IPS-15b (cell line): Measurements from ENCODE around the gene MVB12B.

ENCODE experiments used
- H3K27me3 ChIP-seq: one replicate; pipeline ENCODE4 v1.6.1; 2013; ENCODE audit warnings: low read length; ENCODE audit not compliant: control insufficient read depth, insufficient read depth
- H3K36me3 ChIP-seq: one replicate; pipeline ENCODE4 v1.6.1; 2013; ENCODE audit warnings: low read length; ENCODE audit not compliant: control insufficient read depth, insufficient read depth
- H3K4me1 ChIP-seq: one replicate; pipeline ENCODE4 v1.6.1; 2013; ENCODE audit warnings: mild to moderate bottlenecking, low read length; ENCODE audit not compliant: control insufficient read depth, insufficient read depth
- H3K4me3 ChIP-seq: one replicate; pipeline ENCODE4 v1.5.1; 2013; ENCODE audit warnings: low read depth, low read length
- H3K9ac ChIP-seq: one replicate; pipeline ENCODE4 v1.6.1; 2013; ENCODE audit warnings: low read depth, mild to moderate bottlenecking, low read length
- H3K9me3 ChIP-seq: one replicate; pipeline ENCODE4 v1.6.1; 2013; ENCODE audit warnings: mild to moderate bottlenecking, low read length; ENCODE audit not compliant: control insufficient read depth, insufficient read depth

Gene MVB12B

GRCh38 chr9:126481862-126482261 is 155.2 kb downstream of the MVB12B start:
- H3K9ac ChIP-seq = no peak overlapping the region
- H3K27me3 ChIP-seq = no peaks in the 10 kb centered on the region

GRCh38 chr9:126482361-126483044 is 155.9 kb downstream of the MVB12B start:
- Histone ChIP-seq H3K9me3 (no peaks in the 10 kb centered on the region), H3K9ac (no peak overlapping the region), H3K4me1 (no peaks in the 10 kb centered on the region), H3K27me3 (no peaks in the 10 kb centered on the region), H3K36me3 (no peaks in the 10 kb centered on the region), H3K4me3 (peak overlapping the region; percentile 56)

More at GRCh38 chr9:126481862-126482261, 155.2 kb downstream of the MVB12B start:
- Histone ChIP-seq H3K9me3 (no peaks in the 10 kb centered on the region), H3K4me3 (no peak overlapping the region), H3K4me1 (no peaks in the 10 kb centered on the region), H3K36me3 (no peaks in the 10 kb centered on the region)

GRCh38 chr9:126483468-126484073 is 156.9 kb downstream of the MVB12B start:
- no peaks in the 10 kb centered on the region for H3K27me3 ChIP-seq
- no peak overlapping the region for H3K9ac ChIP-seq
- H3K9me3 ChIP-seq = no peaks in the 10 kb centered on the region
- H3K4me1 ChIP-seq = no peaks in the 10 kb centered on the region
- no peaks in the 10 kb centered on the region for H3K36me3 ChIP-seq
- H3K4me3 ChIP-seq = no peak overlapping the region

- Histone ChIP-seq H3K4me3 (no peak overlapping the region), H3K4me1 (peaks cover under 1% of the 10 kb centered on the region), H3K9ac (no peak overlapping the region), H3K27me3 (no peaks in the 10 kb centered on the region), H3K9me3 (no peaks in the 10 kb centered on the region), H3K36me3 (no peaks in the 10 kb centered on the region)
Measured at GRCh38 chr9:126485662-126486061, 159.0 kb downstream of the MVB12B start.

- H3K9ac ChIP-seq = no peak overlapping the region
Measured at GRCh38 chr9:126486276-126486675, 159.6 kb downstream of the MVB12B start.

GRCh38 chr9:126487856-126488255 is 161.2 kb downstream of the MVB12B start:
- Histone ChIP-seq H3K9ac (no peak overlapping the region), H3K4me3 (no peak overlapping the region), H3K9me3 (no peaks in the 10 kb centered on the region), H3K27me3 (no peaks in the 10 kb centered on the region), H3K4me1 (peaks cover 5% of the 10 kb centered on the region), H3K36me3 (no peaks in the 10 kb centered on the region)

More at GRCh38 chr9:126486276-126486675, 159.6 kb downstream of the MVB12B start:
- Histone ChIP-seq H3K36me3 (no peaks in the 10 kb centered on the region), H3K27me3 (no peaks in the 10 kb centered on the region), H3K9me3 (no peaks in the 10 kb centered on the region), H3K4me1 (peaks cover 5% of the 10 kb centered on the region), H3K4me3 (no peak overlapping the region)

- Histone ChIP-seq H3K27me3 (no peaks in the 10 kb centered on the region), H3K4me3 (no peak overlapping the region), H3K9me3 (no peaks in the 10 kb centered on the region), H3K4me1 (peaks cover 5% of the 10 kb centered on the region), H3K9ac (no peak overlapping the region), H3K36me3 (no peaks in the 10 kb centered on the region)
Measured at GRCh38 chr9:126488310-126488709, 161.7 kb downstream of the MVB12B start.

GRCh38 chr9:126488881-126489404 is 162.3 kb downstream of the MVB12B start:
- no peak overlapping the region for H3K9ac ChIP-seq
- no peaks in the 10 kb centered on the region for H3K27me3 ChIP-seq
- H3K4me3 ChIP-seq = no peak overlapping the region
- H3K36me3 ChIP-seq = no peaks in the 10 kb centered on the region
- H3K9me3 ChIP-seq = no peaks in the 10 kb centered on the region
- peaks cover 5% of the 10 kb centered on the region for H3K4me1 ChIP-seq

GRCh38 chr9:126489581-126490213 is 163.1 kb downstream of the MVB12B start:
- Histone ChIP-seq H3K27me3 (no peaks in the 10 kb centered on the region), H3K9me3 (no peaks in the 10 kb centered on the region), H3K9ac (no peak overlapping the region), H3K4me1 (peaks cover 5% of the 10 kb centered on the region), H3K4me3 (no peak overlapping the region), H3K36me3 (no peaks in the 10 kb centered on the region)

GRCh38 chr9:126490214-126490631 is 163.6 kb downstream of the MVB12B start:
- H3K9ac ChIP-seq = no peak overlapping the region
- H3K4me1 ChIP-seq = peaks cover 5% of the 10 kb centered on the region
- no peaks in the 10 kb centered on the region for H3K9me3 ChIP-seq
- H3K4me3 ChIP-seq = no peak overlapping the region
- no peaks in the 10 kb centered on the region for H3K27me3 ChIP-seq
- H3K36me3 ChIP-seq = no peaks in the 10 kb centered on the region

GRCh38 chr9:126490871-126491567 is 164.4 kb downstream of the MVB12B start:
- H3K9ac ChIP-seq = no peak overlapping the region

More at GRCh38 chr9:126490871-126491567, 164.4 kb downstream of the MVB12B start:
- Histone ChIP-seq H3K4me1 (peaks cover 5% of the 10 kb centered on the region), H3K9me3 (no peaks in the 10 kb centered on the region), H3K36me3 (no peaks in the 10 kb centered on the region), H3K27me3 (no peaks in the 10 kb centered on the region), H3K4me3 (no peak overlapping the region)
